H9 (cell line): ENCODE measurements around the gene PPAN. TPM values are rescaled to one million over a fixed set of nuclear protein-coding genes. Genes with fewer than 3 reads are reported as not detected.

Source experiments
- DNase-seq: peaks from one replicate; pipeline ENCODE4 v3.0.0-alpha.2; 2017
- H2AFZ ChIP-seq: one replicate; pipeline ENCODE4 v1.6.1; 2013; ENCODE audit warnings: mild to moderate bottlenecking, low read length, control low read depth, moderate library complexity
- H2AK5ac ChIP-seq: 2 replicates; pipeline ENCODE4 v1.6.1; 2013; ENCODE audit warnings: low read length, control low read depth, mixed read lengths; ENCODE audit not compliant: insufficient read length
- H2BK120ac ChIP-seq: one replicate; pipeline ENCODE4 v1.6.1; 2013; ENCODE audit warnings: low read depth, mild to moderate bottlenecking, low read length, control low read depth, inconsistent platforms; ENCODE audit not compliant: poor library complexity, severe bottlenecking
- H2BK12ac ChIP-seq: 2 replicates; pipeline ENCODE4 v1.6.1; 2013; ENCODE audit warnings: low read length, control low read depth, mixed read lengths, low read depth; ENCODE audit not compliant: insufficient read length
- H2BK15ac ChIP-seq: 2 replicates; pipeline ENCODE4 v1.6.1; 2013; ENCODE audit warnings: low read depth, low read length, control low read depth
- H2BK20ac ChIP-seq: one replicate; pipeline ENCODE4 v1.6.1; 2013; ENCODE audit warnings: low read depth, mild to moderate bottlenecking, low read length, control low read depth, inconsistent platforms; ENCODE audit not compliant: poor library complexity, severe bottlenecking
- H2BK5ac ChIP-seq: 2 replicates; pipeline ENCODE4 v1.6.1; 2013; ENCODE audit warnings: low read length, control low read depth, mixed read lengths; ENCODE audit not compliant: insufficient read length
- H3K14ac ChIP-seq: 2 replicates; pipeline ENCODE4 v1.6.1; 2013; ENCODE audit warnings: low read length, control low read depth; ENCODE audit not compliant: insufficient read depth
- H3K18ac ChIP-seq: 2 replicates; pipeline ENCODE4 v1.6.1; 2013; ENCODE audit warnings: low read depth, mild to moderate bottlenecking, mixed read lengths, low read length, control low read depth; ENCODE audit not compliant: insufficient read length
- H3K23ac ChIP-seq: 2 replicates; pipeline ENCODE4 v1.6.1; 2013; ENCODE audit warnings: low read length, control low read depth, mixed read lengths, low read depth; ENCODE audit not compliant: insufficient read length
- H3K23me2 ChIP-seq: 2 replicates; pipeline ENCODE4 v1.6.1; 2013; ENCODE audit warnings: low read depth, mild to moderate bottlenecking, mixed read lengths, low read length, control low read depth; ENCODE audit not compliant: insufficient read length, poor library complexity, severe bottlenecking
- H3K27ac ChIP-seq: 2 replicates; pipeline ENCODE4 v1.5.1; 2013; ENCODE audit warnings: low read length, control low read depth, mixed read lengths, low read depth; ENCODE audit not compliant: insufficient read length
- H3K27me3 ChIP-seq: 2 replicates; pipeline ENCODE4 v1.6.1; 2013; ENCODE audit warnings: low read length, control low read depth, inconsistent platforms; ENCODE audit not compliant: insufficient read depth
- H3K4ac ChIP-seq: 2 replicates; pipeline ENCODE4 v1.6.1; 2013; ENCODE audit warnings: low read depth, mild to moderate bottlenecking, control low read depth, inconsistent platforms, low read length, moderate library complexity
- H3K4me1 ChIP-seq: 2 replicates; pipeline ENCODE4 v1.6.1; 2013; ENCODE audit warnings: low read length, control low read depth, inconsistent platforms; ENCODE audit not compliant: insufficient read depth
- H3K4me2 ChIP-seq: 2 replicates; pipeline ENCODE4 v1.6.1; 2013; ENCODE audit warnings: low read length, control low read depth, mixed read lengths; ENCODE audit not compliant: insufficient read length, insufficient read depth
- H3K56ac ChIP-seq: 2 replicates; pipeline ENCODE4 v1.6.1; 2013; ENCODE audit warnings: low read depth, mild to moderate bottlenecking, mixed read lengths, low read length, control low read depth; ENCODE audit not compliant: insufficient read length
- H3K79me1 ChIP-seq: 2 replicates; pipeline ENCODE4 v1.6.1; 2013; ENCODE audit warnings: low read depth, mild to moderate bottlenecking, moderate library complexity, low read length, control low read depth, inconsistent platforms; ENCODE audit not compliant: insufficient read depth, poor library complexity, severe bottlenecking
- H3K79me2 ChIP-seq: 2 replicates; pipeline ENCODE4 v1.6.1; 2013; ENCODE audit warnings: low read length, control low read depth, inconsistent platforms; ENCODE audit not compliant: insufficient read depth
- H3K9ac ChIP-seq: 2 replicates; pipeline ENCODE4 v1.6.1; 2013; ENCODE audit warnings: low read length, control low read depth, mixed read lengths; ENCODE audit not compliant: insufficient read length; ENCODE audit errors: extremely low read depth
- H3K9me3 ChIP-seq: one replicate; pipeline ENCODE4 v1.6.1; 2013; ENCODE audit warnings: low read depth, low read length, inconsistent platforms; ENCODE audit not compliant: control insufficient read depth
- H3T11ph ChIP-seq: one replicate; pipeline ENCODE4 v1.6.1; 2013; ENCODE audit warnings: mild to moderate bottlenecking, low read length, control low read depth, inconsistent platforms
- H4K20me1 ChIP-seq: one replicate; pipeline ENCODE4 v1.6.1; 2013; ENCODE audit not compliant: control insufficient read depth, insufficient read length, insufficient read depth
- H4K5ac ChIP-seq: 2 replicates; pipeline ENCODE4 v1.6.1; 2013; ENCODE audit warnings: low read depth, mild to moderate bottlenecking, mixed read lengths, low read length, control low read depth; ENCODE audit not compliant: insufficient read length
- H4K8ac ChIP-seq: replicated peaks from 2 replicates; pipeline ENCODE4 v1.6.1; 2013; ENCODE audit warnings: low read length, control low read depth, mixed read lengths, low read depth; ENCODE audit not compliant: insufficient read length
- H4K91ac ChIP-seq: 2 replicates; pipeline ENCODE4 v1.6.1; 2013; ENCODE audit warnings: low read depth, mild to moderate bottlenecking, moderate library complexity, mixed read lengths, low read length, control low read depth; ENCODE audit not compliant: insufficient read length
- H3K27ac Mint-ChIP-seq, 3 experiments: 2 replicates in 2 of 3; 3 replicates in 1 of 3; pipeline ENCODE4 v1.8.0; 2020 to 2021; ENCODE audit warnings: mixed read lengths in 3 of 3, mild to moderate bottlenecking in 1 of 3, moderate library complexity in 1 of 3
- H3K27me3 Mint-ChIP-seq: 2 replicates; pipeline ENCODE4 v1.8.0; 2021; ENCODE audit warnings: low read depth, mild to moderate bottlenecking, moderate library complexity, mixed read lengths
- H3K36me3 Mint-ChIP-seq, 3 experiments: 2 replicates in 2 of 3; 3 replicates in 1 of 3; pipeline ENCODE4 v1.8.0; 2020 to 2021; ENCODE audit warnings: low read depth in 3 of 3, mixed read lengths in 3 of 3; ENCODE audit not compliant: insufficient read depth in 1 of 3
- H3K4me1 Mint-ChIP-seq, 2 experiments: 2 replicates each; pipeline ENCODE4 v1.8.0; 2020; ENCODE audit warnings: mixed read lengths in 2 of 2
- H3K4me3 Mint-ChIP-seq, 2 experiments: 2 replicates in 1 of 2; 3 replicates in 1 of 2; pipeline ENCODE4 v1.8.0; 2020 to 2021; ENCODE audit warnings: mild to moderate bottlenecking in 2 of 2, mixed read lengths in 2 of 2, moderate library complexity in 1 of 2
- H3K9me3 Mint-ChIP-seq, 2 experiments: 2 replicates in 1 of 2; 3 replicates in 1 of 2; pipeline ENCODE4 v1.8.0; 2020; ENCODE audit warnings: mild to moderate bottlenecking in 2 of 2, mixed read lengths in 2 of 2, moderate library complexity in 1 of 2
- WGBS: extraction: QIAGEN DNeasy Blood & Tissue Kit; methylation state at CpG from one replicate; pipeline ENCODE4 v1.1.7; 2013; ENCODE audit warnings: missing lambda C conversion rate, low lambda C conversion rate, mixed read lengths; ENCODE audit not compliant: insufficient read length; ENCODE audit errors: extremely low coverage; 5-methylcytosine and 5-hydroxymethylcytosine counted together
- total RNA-seq: library from RNA; stranded (reverse); gene quantifications from 2 replicates; pipeline ENCODE4 v1.2.1, GENCODE V29; 2021
- TF ChIP-seq, protein P1 (sequence below): fragments of 200-600 bp; sonication (generic); conservative IDR thresholded peaks from 3 replicates; pipeline ENCODE4 v1.8.0; 2021; ENCODE audit warnings: antibody characterized with exemption, mild to moderate bottlenecking

PPAN gene
- total RNA-seq, 1 experiment from 2014 or later = 157 TPM

DNA sequence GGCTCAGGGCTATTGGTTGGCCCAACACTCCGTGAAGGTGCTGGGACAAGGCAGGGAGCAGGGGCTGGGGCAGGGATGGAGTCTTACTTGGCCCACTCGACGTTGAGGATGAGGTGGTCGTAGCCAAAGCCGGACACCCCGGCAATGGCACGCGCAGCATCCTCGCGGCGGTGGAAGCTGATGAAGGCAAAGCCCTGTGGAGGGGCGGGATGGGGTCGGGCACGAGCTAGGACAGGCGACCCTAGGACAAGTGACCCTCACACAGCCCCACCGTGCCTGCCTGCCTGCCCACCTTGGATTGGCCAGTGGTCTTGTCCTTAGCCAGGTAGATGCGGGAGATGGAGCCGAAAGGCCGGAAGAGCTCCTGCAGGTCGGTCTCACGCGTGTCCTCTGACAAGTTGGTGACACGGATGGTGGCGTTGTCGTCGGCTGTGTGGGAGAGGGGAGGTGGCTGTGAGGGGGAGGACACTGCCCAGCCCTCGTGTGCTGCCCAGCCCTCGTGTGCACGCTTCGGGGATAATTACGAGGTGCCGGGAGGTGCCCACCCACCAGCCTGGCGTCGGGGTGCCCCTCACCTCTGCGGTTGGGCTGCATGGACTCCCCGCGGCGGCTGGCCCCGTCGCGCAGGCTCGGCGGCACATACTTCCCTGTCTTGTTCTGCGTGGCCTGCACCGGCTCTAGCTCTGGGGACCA is 9.4 kb downstream of the PPAN start:
- Histone ChIP-seq H3K9ac (no peak overlapping the region), H3K4me2 (no peak overlapping the region), H2BK12ac (no peak overlapping the region), H3K79me2 (peaks cover 3% of the 10 kb centered on the region; the same call in 1 of the 2 replicates), H4K8ac (no peak overlapping the region), H3K23ac (no peak overlapping the region), H3K27me3 (no peaks in the 10 kb centered on the region), H3T11ph (no peak overlapping the region), H2AFZ (no peak overlapping the region), H3K79me1 (no peaks in the 10 kb centered on the region), H2BK20ac (no peak overlapping the region), H3K4me1 (no peaks in the 10 kb centered on the region), H3K56ac (no peak overlapping the region), H2BK120ac (no peak overlapping the region), H2BK5ac (no peak overlapping the region), H3K14ac (no peak overlapping the region), H3K9me3 (no peaks in the 10 kb centered on the region), H3K23me2 (peaks cover 6% of the 10 kb centered on the region), H2BK15ac (no peak overlapping the region), H2AK5ac (no peak overlapping the region), H3K18ac (no peak overlapping the region), H3K4ac (no peak overlapping the region), H4K20me1 (no peaks in the 10 kb centered on the region), H4K91ac (no peak overlapping the region), H4K5ac (no peak overlapping the region), H3K27ac (no peak overlapping the region)
- Mint-ChIP-seq H3K9me3 (no peaks in the 10 kb centered on the region; a peak in 1 of 5 replicates), H3K4me1 (peaks cover 6 to 12% of the 10 kb centered on the region in 2 experiments), H3K27me3 (no peaks in the 10 kb centered on the region; the same call in 1 of the 2 replicates), H3K36me3 (peaks cover 18 to 69% (median 44%) of the 10 kb centered on the region in 3 experiments; a peak in 6 of 7 replicates), H3K27ac (no peak overlapping the region), H3K4me3 (no peak overlapping the region)
- no peak for DNase-seq
- WGBS = no CpG with 5 or more reads among the region's 45 CpGs
- TF ChIP-seq, protein P1, sequence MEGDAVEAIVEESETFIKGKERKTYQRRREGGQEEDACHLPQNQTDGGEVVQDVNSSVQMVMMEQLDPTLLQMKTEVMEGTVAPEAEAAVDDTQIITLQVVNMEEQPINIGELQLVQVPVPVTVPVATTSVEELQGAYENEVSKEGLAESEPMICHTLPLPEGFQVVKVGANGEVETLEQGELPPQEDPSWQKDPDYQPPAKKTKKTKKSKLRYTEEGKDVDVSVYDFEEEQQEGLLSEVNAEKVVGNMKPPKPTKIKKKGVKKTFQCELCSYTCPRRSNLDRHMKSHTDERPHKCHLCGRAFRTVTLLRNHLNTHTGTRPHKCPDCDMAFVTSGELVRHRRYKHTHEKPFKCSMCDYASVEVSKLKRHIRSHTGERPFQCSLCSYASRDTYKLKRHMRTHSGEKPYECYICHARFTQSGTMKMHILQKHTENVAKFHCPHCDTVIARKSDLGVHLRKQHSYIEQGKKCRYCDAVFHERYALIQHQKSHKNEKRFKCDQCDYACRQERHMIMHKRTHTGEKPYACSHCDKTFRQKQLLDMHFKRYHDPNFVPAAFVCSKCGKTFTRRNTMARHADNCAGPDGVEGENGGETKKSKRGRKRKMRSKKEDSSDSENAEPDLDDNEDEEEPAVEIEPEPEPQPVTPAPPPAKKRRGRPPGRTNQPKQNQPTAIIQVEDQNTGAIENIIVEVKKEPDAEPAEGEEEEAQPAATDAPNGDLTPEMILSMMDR = no peak
